A549 treated with AZD2906 at 1 μM for 4 hours (cell line): ENCODE data around the gene TIMM10. TPM values are rescaled to one million over a fixed set of nuclear protein-coding genes. Genes with fewer than 3 reads are reported as not detected.

Experiments used
- total RNA-seq: library from RNA; stranded (reverse); fragments of 200-300 nt; extraction: Qiagen RNA extraction; gene quantifications from 5 replicates; pipeline ENCODE4 v1.2.3, GENCODE V29; 2022

Gene TIMM10, protein sequence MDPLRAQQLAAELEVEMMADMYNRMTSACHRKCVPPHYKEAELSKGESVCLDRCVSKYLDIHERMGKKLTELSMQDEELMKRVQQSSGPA
- 148 to 174 TPM (median 157 TPM) in 5 replicates for total RNA-seq

GRCh38 chr11:57530596-57531507 is at the start of gene TIMM10:
Gene TIMM10, minus strand, starts transcription at chr11:57530754. Its CDS starts 565 bp downstream, at chr11:57530189.

DNA sequence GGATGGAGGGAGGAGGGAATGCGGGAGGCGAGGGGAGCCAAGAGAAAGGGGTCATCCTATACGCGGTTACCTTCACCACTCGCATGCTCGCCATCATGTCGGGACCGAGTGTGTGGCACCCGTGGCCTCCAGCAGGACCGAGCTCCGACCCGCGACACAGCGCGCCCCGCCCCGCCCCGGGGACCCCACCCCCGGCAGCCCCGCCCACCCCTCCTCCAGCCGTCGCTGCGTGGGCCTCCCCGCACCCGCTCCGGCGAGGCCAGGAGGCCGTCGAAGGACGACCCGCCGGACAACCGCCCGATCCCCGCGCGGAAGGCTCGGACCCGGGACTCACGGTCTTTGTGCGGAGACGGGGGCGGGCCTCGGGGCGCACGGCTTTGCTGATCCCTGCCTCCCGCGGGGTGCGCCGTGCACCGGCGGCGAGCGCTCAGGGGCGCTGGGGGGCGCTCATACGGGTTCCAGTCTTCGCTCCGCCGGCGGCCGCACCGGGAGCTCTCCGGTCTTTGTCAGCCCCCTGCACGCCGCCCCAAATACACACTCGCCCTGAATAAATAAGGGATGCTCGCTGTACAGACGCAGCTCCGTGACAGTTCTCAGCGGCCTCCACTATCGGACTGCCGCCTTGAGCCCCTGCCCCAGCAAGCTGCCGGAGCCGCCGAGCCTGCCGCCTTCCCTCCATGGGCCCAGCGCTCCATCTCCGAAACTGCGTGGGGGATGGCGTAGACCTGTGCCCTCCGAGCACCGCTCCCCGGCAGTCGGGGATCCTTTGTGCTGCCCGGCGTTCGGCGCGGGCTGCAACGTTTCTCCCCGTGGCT is 37.2 kb upstream of the TIMM10 start, which contains the start of gene UBE2L6:
TSS of gene UBE2L6 (minus strand) at position 158 of the 815 bp plus-strand sequence. CDS start at position 97, 61 bp downstream.

GRCh38 chr11:57536947-57537619 is 6.5 kb upstream of the TIMM10 start, which contains the start of gene SMTNL1:
Gene SMTNL1, plus strand, starts transcription at chr11:57537595. Its CDS starts 5,048 bp downstream, at chr11:57542643.

DNA sequence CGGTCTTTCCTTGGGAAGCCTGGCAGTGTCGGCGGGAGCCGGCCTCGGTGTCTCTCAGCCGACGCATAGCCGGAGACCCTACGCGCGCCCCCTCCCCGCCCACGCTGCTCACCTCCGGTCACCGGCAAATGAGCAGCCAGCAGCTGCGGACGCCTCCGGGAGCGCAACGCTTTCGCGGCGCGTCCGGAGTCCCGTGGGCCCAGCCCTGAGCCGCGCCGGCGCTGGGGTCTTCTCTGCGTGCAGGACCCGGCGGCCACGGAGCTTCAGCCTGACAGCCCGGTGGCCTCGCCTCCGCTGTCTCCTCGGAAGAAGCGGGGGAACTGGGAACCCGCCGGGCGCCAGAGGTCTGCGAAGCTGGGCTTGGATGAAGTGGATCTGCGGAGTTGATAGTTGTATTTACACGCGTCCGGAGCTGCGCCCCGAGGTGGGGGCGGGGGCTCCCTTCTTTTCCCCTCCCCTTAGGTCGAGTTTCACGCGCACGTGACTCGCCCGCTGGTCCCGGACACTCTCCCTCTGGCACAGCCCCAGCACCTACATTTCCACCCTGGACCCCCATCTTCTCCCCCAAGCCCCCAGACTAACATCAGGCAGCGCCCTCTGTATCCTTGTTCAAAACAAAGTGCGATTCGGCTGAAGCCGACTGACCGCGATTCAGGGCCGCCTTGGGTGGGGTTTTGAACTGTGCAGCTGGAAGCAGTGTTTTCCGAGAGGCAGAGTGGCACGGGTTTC is 15.1 kb downstream of the TIMM10 start, which contains the start of gene SLC43A1:
TSS of gene SLC43A1 (minus strand) at position 371 of the 729 bp plus-strand sequence. CDS start 1,591 bp downstream, outside the sequence.

Other genes starting within 250 kb of the TIMM10 start
- gene TNKS1BP1, start 205.8 kb downstream of the TIMM10 start, total RNA-seq: 71.3 to 92.2 TPM (median 88.9 TPM) in 5 replicates
- 201 to 250 TPM (median 217 TPM) in 5 replicates for gene SSRP1, start 194.9 kb downstream of the TIMM10 start, total RNA-seq
- gene P2RX3, start 192.4 kb downstream of the TIMM10 start, total RNA-seq: 0.09 to 0.37 TPM (median 0.14 TPM) in 4 of 5 replicates, not detected in the other
- gene PRG3, start 149.6 kb downstream of the TIMM10 start, total RNA-seq: not detected in 5 replicates
- not detected in 5 replicates for gene PRG2, start 140.1 kb downstream of the TIMM10 start, total RNA-seq
- gene SLC43A3, start 103.6 kb downstream of the TIMM10 start, total RNA-seq: 0.27 to 1.0 TPM (median 0.33 TPM) in 5 replicates
- 44.0 to 92.2 TPM (median 83.4 TPM) in 5 replicates for gene RTN4RL2, start 70.2 kb downstream of the TIMM10 start, total RNA-seq
- gene SLC43A1, start 15.1 kb downstream of the TIMM10 start, total RNA-seq: 2.2 to 3.0 TPM (median 2.5 TPM) in 5 replicates
- not detected in 5 replicates for gene SMTNL1, start 6.8 kb upstream of the TIMM10 start, total RNA-seq
- 36.8 to 45.5 TPM (median 44.8 TPM) in 5 replicates for gene UBE2L6, start 36.9 kb upstream of the TIMM10 start, total RNA-seq
- 0.74 to 1.3 TPM (median 0.90 TPM) in 5 replicates for gene SERPING1, start 66.9 kb upstream of the TIMM10 start, total RNA-seq
- 0.14 to 0.36 TPM (median 0.25 TPM) in 4 of 5 replicates, not detected in the other for gene YPEL4, start 119.2 kb upstream of the TIMM10 start, total RNA-seq
- gene CLP1, start 127.0 kb upstream of the TIMM10 start, total RNA-seq: 26.8 to 28.5 TPM (median 28.2 TPM) in 5 replicates
- gene ZDHHC5, start 137.4 kb upstream of the TIMM10 start, total RNA-seq: 67.5 to 75.4 TPM (median 68.8 TPM) in 5 replicates
- 27.0 to 31.9 TPM (median 29.5 TPM) in 5 replicates for gene MED19, start 181.5 kb upstream of the TIMM10 start, total RNA-seq
- gene TMX2, start 181.8 kb upstream of the TIMM10 start, total RNA-seq: 141 to 159 TPM (median 149 TPM) in 5 replicates
- 104 to 154 TPM (median 146 TPM) in 5 replicates for gene SELENOH, start 210.7 kb upstream of the TIMM10 start, total RNA-seq
- not detected in 5 replicates for gene BTBD18, start 221.1 kb upstream of the TIMM10 start, total RNA-seq
- gene CTNND1, start 231.0 kb upstream of the TIMM10 start, total RNA-seq: 52.2 to 63.4 TPM (median 60.7 TPM) in 5 replicates